Nephron progenitor cell (in vitro differentiated cells): Measurements from ENCODE around the gene ATP11A.

Source experiments
- DNase-seq: peaks from one replicate; pipeline ENCODE4 v3.0.0; 2021
- H3K27ac Mint-ChIP-seq: 2 replicates; pipeline ENCODE4 v1.8.0; 2021; ENCODE audit warnings: mild to moderate bottlenecking, moderate library complexity, mixed read lengths
- H3K27me3 Mint-ChIP-seq: 2 replicates; pipeline ENCODE4 v1.8.0; 2021; ENCODE audit warnings: mild to moderate bottlenecking, low read depth, mixed read lengths; ENCODE audit not compliant: poor library complexity
- H3K36me3 Mint-ChIP-seq: 2 replicates; pipeline ENCODE4 v1.8.0; 2021; ENCODE audit warnings: low read depth, mixed read lengths
- H3K4me1 Mint-ChIP-seq: 2 replicates; pipeline ENCODE4 v1.8.0; 2021; ENCODE audit warnings: mixed read lengths
- H3K4me3 Mint-ChIP-seq: 2 replicates; pipeline ENCODE4 v1.8.0; 2021; ENCODE audit warnings: mild to moderate bottlenecking, moderate library complexity, mixed read lengths
- H3K9me3 Mint-ChIP-seq: 2 replicates; pipeline ENCODE4 v1.8.0; 2021; ENCODE audit warnings: mild to moderate bottlenecking, moderate library complexity, mixed read lengths
- CTCF ChIP-seq: fragments of 200-600 bp; sonication (generic); IDR thresholded peaks from 2 replicates; pipeline ENCODE4 v1.5.0; 2021; ENCODE audit warnings: antibody characterized with exemption

Gene ATP11A

GRCh38 chr13:112910616-112911280 is 220.9 kb downstream of the ATP11A start:
- H3K4me3 Mint-ChIP-seq: no peak overlapping the region

DNA sequence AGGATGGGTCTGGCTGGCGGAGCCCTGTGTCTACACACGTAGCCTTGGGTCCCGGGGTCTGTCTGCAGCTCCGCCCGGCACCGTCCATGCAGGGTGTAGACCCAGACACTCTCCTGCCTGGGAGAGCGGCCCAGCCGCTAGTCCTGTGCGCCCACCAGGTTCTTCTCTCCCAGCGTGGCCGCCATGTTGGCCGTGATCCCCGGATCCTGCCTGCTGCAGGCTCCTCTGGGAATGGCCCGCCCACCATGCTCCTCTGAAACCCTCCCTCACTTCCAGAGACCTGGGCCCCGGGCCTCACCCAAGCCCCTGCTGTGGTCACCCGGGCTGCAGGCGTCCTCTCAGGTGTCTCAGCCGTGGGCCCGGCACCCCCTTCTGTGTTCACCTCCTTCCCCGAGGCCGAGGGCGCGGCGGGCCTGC is 221.5 kb downstream of the ATP11A start:
- H3K4me1 Mint-ChIP-seq: peaks cover 36% of the 10 kb centered on the region
- DNase-seq: no peak
- TF ChIP-seq CTCF: no peak
- H3K27ac Mint-ChIP-seq: no peak overlapping the region
- peaks cover 12% of the 10 kb centered on the region for H3K36me3 Mint-ChIP-seq
- no peak overlapping the region for H3K4me3 Mint-ChIP-seq
- peaks cover 8% of the 10 kb centered on the region for H3K9me3 Mint-ChIP-seq
- H3K27me3 Mint-ChIP-seq: peaks cover 22% of the 10 kb centered on the region

More at GRCh38 chr13:112910616-112911280, 220.9 kb downstream of the ATP11A start:
- Mint-ChIP-seq H3K9me3 (peaks cover 11% of the 10 kb centered on the region), H3K36me3 (peaks cover 17% of the 10 kb centered on the region), H3K27ac (no peak overlapping the region), H3K27me3 (peaks cover 22% of the 10 kb centered on the region), H3K4me1 (peaks cover 41% of the 10 kb centered on the region)
- no peak for DNase-seq
- TF ChIP-seq CTCF: no peak

DNA sequence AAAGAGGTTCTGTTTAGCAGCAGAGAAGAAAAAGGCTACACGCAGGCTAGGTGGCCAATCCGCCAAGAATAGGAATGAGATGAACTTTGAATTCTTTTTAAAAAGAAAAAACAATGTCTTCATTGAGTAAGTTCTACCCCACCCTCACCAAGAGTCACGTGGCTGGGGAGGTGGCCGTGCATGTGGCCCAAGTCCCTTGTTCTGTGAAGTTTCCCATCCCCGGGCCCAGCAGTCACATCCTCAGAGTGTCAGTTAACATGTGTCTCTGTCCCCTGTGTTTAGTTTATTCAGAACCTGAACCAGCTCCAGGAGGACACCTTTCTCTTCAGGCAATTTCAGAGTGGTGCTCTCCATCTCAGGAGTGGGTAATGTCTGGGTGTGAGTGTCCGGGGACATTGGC is 222.0 kb downstream of the ATP11A start:
- no peak for DNase-seq
- Mint-ChIP-seq H3K4me3 (no peak overlapping the region), H3K27ac (no peak overlapping the region)

GRCh38 chr13:112912726-112913440 is 223.0 kb downstream of the ATP11A start:
- DNase-seq: no peak
- Mint-ChIP-seq H3K27ac (no peak overlapping the region), H3K9me3 (peaks cover 4% of the 10 kb centered on the region), H3K4me3 (no peak overlapping the region), H3K27me3 (peaks cover 13% of the 10 kb centered on the region), H3K36me3 (peaks cover 17% of the 10 kb centered on the region), H3K4me1 (peaks cover 21% of the 10 kb centered on the region)
- no peak for TF ChIP-seq CTCF

More for the DNA sequence above, 222.0 kb downstream of the ATP11A start:
- Mint-ChIP-seq H3K9me3 (peaks cover 4% of the 10 kb centered on the region), H3K4me1 (peaks cover 30% of the 10 kb centered on the region), H3K36me3 (peaks cover 10% of the 10 kb centered on the region), H3K27me3 (peaks cover 18% of the 10 kb centered on the region)
- TF ChIP-seq CTCF: no peak

DNA sequence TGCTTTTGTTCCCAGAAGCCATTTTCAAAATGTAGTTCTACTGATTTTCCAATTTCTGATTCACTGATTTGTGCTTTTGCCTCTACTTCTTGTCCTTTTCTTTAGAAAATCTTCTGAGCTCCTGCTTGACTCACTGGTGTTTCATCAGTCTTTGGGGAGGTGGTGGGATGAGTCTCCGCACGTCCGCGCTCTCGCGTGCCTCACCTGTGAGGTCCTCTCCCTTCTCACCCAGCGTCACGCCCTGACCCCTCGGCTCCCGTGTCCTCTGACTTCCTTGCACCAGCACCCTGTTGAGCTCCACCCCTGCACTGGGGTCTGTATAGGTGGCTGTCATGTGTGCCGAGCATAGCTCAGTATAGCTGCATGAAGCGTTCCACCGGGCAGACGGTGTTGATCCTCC is 226.5 kb downstream of the ATP11A start:
- H3K36me3 Mint-ChIP-seq: peaks cover 33% of the 10 kb centered on the region
- H3K27me3 Mint-ChIP-seq: peaks cover 8% of the 10 kb centered on the region
- H3K4me1 Mint-ChIP-seq: peaks cover 11% of the 10 kb centered on the region
- no peak for DNase-seq
- no peak overlapping the region for H3K4me3 Mint-ChIP-seq
- TF ChIP-seq CTCF: no peak
- no peak overlapping the region for H3K27ac Mint-ChIP-seq
- H3K9me3 Mint-ChIP-seq: peaks cover 7% of the 10 kb centered on the region
